SKM-1 treated with dmso at 0.1 percent for 144 hours (cell line): ENCODE data around the gene OTOGL.
"Not testable (repeated sequence)": the region's sequence is repeated elsewhere in the genome, so short reads cannot be mapped to it uniquely, and the experiment has no call there.

Source experiments
- DNase-seq: peaks from one replicate; lab custom pipeline; 2025; ENCODE audit not compliant: unreplicated experiment; lab: John Stamatoyannopoulos, UW

OTOGL gene

GRCh38 chr12:80271780-80272179, 172.4 kb downstream of the OTOGL start:
- no peak for DNase-seq

- DNase-seq = no peak
These were observed 173.1 kb downstream of the OTOGL start for GRCh38 chr12:80272387-80272915.

- no peak for DNase-seq
These were observed 173.8 kb downstream of the OTOGL start for GRCh38 chr12:80273144-80273543.

- DNase-seq = no peak
These were observed 178.4 kb downstream of the OTOGL start for GRCh38 chr12:80277732-80278131.

GRCh38 chr12:80282226-80282625, 182.9 kb downstream of the OTOGL start:
- DNase-seq = no peak

GRCh38 chr12:80282761-80283160, 183.4 kb downstream of the OTOGL start:
- DNase-seq = no peak

GRCh38 chr12:80291108-80291754, 191.9 kb downstream of the OTOGL start:
- no peak for DNase-seq

GRCh38 chr12:80293347-80293746, 194.0 kb downstream of the OTOGL start:
- DNase-seq = no peak

- no peak for DNase-seq
These were observed 194.4 kb downstream of the OTOGL start for GRCh38 chr12:80293759-80294158.

GRCh38 chr12:80299219-80299618, 199.9 kb downstream of the OTOGL start:
- DNase-seq = no peak

- DNase-seq = no peak
These were observed 200.6 kb downstream of the OTOGL start for GRCh38 chr12:80299976-80300375.

GRCh38 chr12:80307436-80307835, 208.1 kb downstream of the OTOGL start:
- DNase-seq = not testable (repeated sequence)

- no peak for DNase-seq
These were observed 213.9 kb downstream of the OTOGL start for GRCh38 chr12:80313209-80313608.

- no peak for DNase-seq
These were observed 215.4 kb downstream of the OTOGL start for GRCh38 chr12:80314741-80315140.

GRCh38 chr12:80316222-80316621, 216.9 kb downstream of the OTOGL start:
- DNase-seq = no peak

GRCh38 chr12:80317307-80317706, 218.0 kb downstream of the OTOGL start:
- no peak for DNase-seq

GRCh38 chr12:80317899-80318298, 218.6 kb downstream of the OTOGL start:
- no peak for DNase-seq

GRCh38 chr12:80320121-80320678, 220.9 kb downstream of the OTOGL start:
- DNase-seq = no peak

GRCh38 chr12:80321653-80322052, 222.3 kb downstream of the OTOGL start:
- DNase-seq = no peak

- no peak for DNase-seq
These were observed 226.0 kb downstream of the OTOGL start for GRCh38 chr12:80325167-80325959.

GRCh38 chr12:80332827-80333226, 233.5 kb downstream of the OTOGL start:
- no peak for DNase-seq

- no peak for DNase-seq
These were observed 253.1 kb downstream of the OTOGL start for GRCh38 chr12:80352474-80352873.
